Suprapubic skin (tissue), 4 donors: ENCODE measurements around the gene COL23A1.

Experiments used
- POLR2A ChIP-seq, 2 donors: fragments of 450-650 bp; IDR thresholded peaks; one replicate each; pipeline ENCODE4 v1.6.1; 2017; ENCODE audit warnings: antibody characterized with exemption in 2 of 2, mild to moderate bottlenecking in 2 of 2, moderate library complexity in 2 of 2
- POLR2AphosphoS5 ChIP-seq, 3 donors: sonication (generic); formaldehyde crosslinking; IDR thresholded peaks; one replicate each; pipeline ENCODE4 v1.6.1; 2017; ENCODE audit warnings: antibody characterized with exemption in 3 of 3

DNA sequence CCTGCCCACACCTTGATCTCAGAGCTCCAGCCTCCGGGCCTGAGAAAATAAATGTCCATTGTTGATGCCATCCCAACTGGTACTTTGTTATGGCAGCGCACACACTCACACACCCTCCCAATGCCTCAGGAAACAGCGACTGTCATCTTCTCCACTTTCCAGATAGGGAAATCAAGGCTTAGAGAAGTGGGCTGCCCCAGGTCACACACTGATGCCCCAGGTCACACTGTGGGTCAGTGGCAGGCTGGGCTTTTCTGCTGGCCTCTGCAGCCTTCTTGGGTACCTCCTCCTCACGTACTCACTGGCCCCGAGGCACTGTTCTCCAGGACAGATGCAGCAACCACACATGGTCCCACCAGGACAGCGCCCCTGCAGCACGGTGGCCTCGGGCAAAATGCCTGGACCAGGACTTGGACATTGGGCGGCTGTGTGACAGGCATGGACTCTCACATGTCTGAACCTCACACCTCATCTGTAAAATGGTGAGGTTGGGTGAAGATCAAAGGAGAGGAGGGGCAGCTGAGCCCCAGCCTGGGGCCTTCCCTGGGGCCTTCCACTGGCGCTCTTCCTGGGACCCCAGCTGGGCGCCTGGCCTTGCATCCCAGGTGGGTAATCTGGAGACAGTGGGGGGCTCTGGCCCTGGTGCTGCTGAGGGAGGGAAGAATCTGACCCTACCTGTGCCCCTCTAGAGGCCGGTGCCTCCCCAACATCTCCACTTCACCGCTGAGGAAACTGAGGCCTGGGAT is 156.0 kb downstream of the COL23A1 start:
- TF ChIP-seq POLR2A (IDR thresholded peaks at IDR 0.05) (no peak), POLR2AphosphoS5 (IDR thresholded peaks at IDR 0.05) (no peak)
